H9 (cell line): ENCODE results near the gene ZC3H8. TPM values are rescaled to one million over a fixed set of nuclear protein-coding genes. Genes with fewer than 3 reads are reported as not detected.

ENCODE experiments used
- DNase-seq: peaks from one replicate; pipeline ENCODE4 v3.0.0-alpha.2; 2017
- H2AFZ ChIP-seq: one replicate; pipeline ENCODE4 v1.6.1; 2013; ENCODE audit warnings: mild to moderate bottlenecking, low read length, control low read depth, moderate library complexity
- H2AK5ac ChIP-seq: 2 replicates; pipeline ENCODE4 v1.6.1; 2013; ENCODE audit warnings: low read length, control low read depth, mixed read lengths; ENCODE audit not compliant: insufficient read length
- H2BK120ac ChIP-seq: one replicate; pipeline ENCODE4 v1.6.1; 2013; ENCODE audit warnings: low read depth, mild to moderate bottlenecking, low read length, control low read depth, inconsistent platforms; ENCODE audit not compliant: poor library complexity, severe bottlenecking
- H2BK12ac ChIP-seq: 2 replicates; pipeline ENCODE4 v1.6.1; 2013; ENCODE audit warnings: low read length, control low read depth, mixed read lengths, low read depth; ENCODE audit not compliant: insufficient read length
- H2BK15ac ChIP-seq: 2 replicates; pipeline ENCODE4 v1.6.1; 2013; ENCODE audit warnings: low read depth, low read length, control low read depth
- H2BK20ac ChIP-seq: one replicate; pipeline ENCODE4 v1.6.1; 2013; ENCODE audit warnings: low read depth, mild to moderate bottlenecking, low read length, control low read depth, inconsistent platforms; ENCODE audit not compliant: poor library complexity, severe bottlenecking
- H2BK5ac ChIP-seq: 2 replicates; pipeline ENCODE4 v1.6.1; 2013; ENCODE audit warnings: low read length, control low read depth, mixed read lengths; ENCODE audit not compliant: insufficient read length
- H3K14ac ChIP-seq: 2 replicates; pipeline ENCODE4 v1.6.1; 2013; ENCODE audit warnings: low read length, control low read depth; ENCODE audit not compliant: insufficient read depth
- H3K18ac ChIP-seq: 2 replicates; pipeline ENCODE4 v1.6.1; 2013; ENCODE audit warnings: low read depth, mild to moderate bottlenecking, mixed read lengths, low read length, control low read depth; ENCODE audit not compliant: insufficient read length
- H3K23ac ChIP-seq: 2 replicates; pipeline ENCODE4 v1.6.1; 2013; ENCODE audit warnings: low read length, control low read depth, mixed read lengths, low read depth; ENCODE audit not compliant: insufficient read length
- H3K23me2 ChIP-seq: 2 replicates; pipeline ENCODE4 v1.6.1; 2013; ENCODE audit warnings: low read depth, mild to moderate bottlenecking, mixed read lengths, low read length, control low read depth; ENCODE audit not compliant: insufficient read length, poor library complexity, severe bottlenecking
- H3K27ac ChIP-seq: 2 replicates; pipeline ENCODE4 v1.5.1; 2013; ENCODE audit warnings: low read length, control low read depth, mixed read lengths, low read depth; ENCODE audit not compliant: insufficient read length
- H3K27me3 ChIP-seq: 2 replicates; pipeline ENCODE4 v1.6.1; 2013; ENCODE audit warnings: low read length, control low read depth, inconsistent platforms; ENCODE audit not compliant: insufficient read depth
- H3K4ac ChIP-seq: 2 replicates; pipeline ENCODE4 v1.6.1; 2013; ENCODE audit warnings: low read depth, mild to moderate bottlenecking, control low read depth, inconsistent platforms, low read length, moderate library complexity
- H3K4me1 ChIP-seq: 2 replicates; pipeline ENCODE4 v1.6.1; 2013; ENCODE audit warnings: low read length, control low read depth, inconsistent platforms; ENCODE audit not compliant: insufficient read depth
- H3K4me2 ChIP-seq: 2 replicates; pipeline ENCODE4 v1.6.1; 2013; ENCODE audit warnings: low read length, control low read depth, mixed read lengths; ENCODE audit not compliant: insufficient read length, insufficient read depth
- H3K56ac ChIP-seq: 2 replicates; pipeline ENCODE4 v1.6.1; 2013; ENCODE audit warnings: low read depth, mild to moderate bottlenecking, mixed read lengths, low read length, control low read depth; ENCODE audit not compliant: insufficient read length
- H3K79me1 ChIP-seq: 2 replicates; pipeline ENCODE4 v1.6.1; 2013; ENCODE audit warnings: low read depth, mild to moderate bottlenecking, moderate library complexity, low read length, control low read depth, inconsistent platforms; ENCODE audit not compliant: insufficient read depth, poor library complexity, severe bottlenecking
- H3K79me2 ChIP-seq: 2 replicates; pipeline ENCODE4 v1.6.1; 2013; ENCODE audit warnings: low read length, control low read depth, inconsistent platforms; ENCODE audit not compliant: insufficient read depth
- H3K9ac ChIP-seq: 2 replicates; pipeline ENCODE4 v1.6.1; 2013; ENCODE audit warnings: low read length, control low read depth, mixed read lengths; ENCODE audit not compliant: insufficient read length; ENCODE audit errors: extremely low read depth
- H3K9me3 ChIP-seq: one replicate; pipeline ENCODE4 v1.6.1; 2013; ENCODE audit warnings: low read depth, low read length, inconsistent platforms; ENCODE audit not compliant: control insufficient read depth
- H3T11ph ChIP-seq: one replicate; pipeline ENCODE4 v1.6.1; 2013; ENCODE audit warnings: mild to moderate bottlenecking, low read length, control low read depth, inconsistent platforms
- H4K20me1 ChIP-seq: one replicate; pipeline ENCODE4 v1.6.1; 2013; ENCODE audit not compliant: control insufficient read depth, insufficient read length, insufficient read depth
- H4K5ac ChIP-seq: 2 replicates; pipeline ENCODE4 v1.6.1; 2013; ENCODE audit warnings: low read depth, mild to moderate bottlenecking, mixed read lengths, low read length, control low read depth; ENCODE audit not compliant: insufficient read length
- H4K8ac ChIP-seq: replicated peaks from 2 replicates; pipeline ENCODE4 v1.6.1; 2013; ENCODE audit warnings: low read length, control low read depth, mixed read lengths, low read depth; ENCODE audit not compliant: insufficient read length
- H4K91ac ChIP-seq: 2 replicates; pipeline ENCODE4 v1.6.1; 2013; ENCODE audit warnings: low read depth, mild to moderate bottlenecking, moderate library complexity, mixed read lengths, low read length, control low read depth; ENCODE audit not compliant: insufficient read length
- H3K27ac Mint-ChIP-seq, 3 experiments: 2 replicates in 2 of 3; 3 replicates in 1 of 3; pipeline ENCODE4 v1.8.0; 2020 to 2021; ENCODE audit warnings: mixed read lengths in 3 of 3, mild to moderate bottlenecking in 1 of 3, moderate library complexity in 1 of 3
- H3K27me3 Mint-ChIP-seq: 2 replicates; pipeline ENCODE4 v1.8.0; 2021; ENCODE audit warnings: low read depth, mild to moderate bottlenecking, moderate library complexity, mixed read lengths
- H3K36me3 Mint-ChIP-seq, 3 experiments: 2 replicates in 2 of 3; 3 replicates in 1 of 3; pipeline ENCODE4 v1.8.0; 2020 to 2021; ENCODE audit warnings: low read depth in 3 of 3, mixed read lengths in 3 of 3; ENCODE audit not compliant: insufficient read depth in 1 of 3
- H3K4me1 Mint-ChIP-seq, 2 experiments: 2 replicates each; pipeline ENCODE4 v1.8.0; 2020; ENCODE audit warnings: mixed read lengths in 2 of 2
- H3K4me3 Mint-ChIP-seq, 2 experiments: 2 replicates in 1 of 2; 3 replicates in 1 of 2; pipeline ENCODE4 v1.8.0; 2020 to 2021; ENCODE audit warnings: mild to moderate bottlenecking in 2 of 2, mixed read lengths in 2 of 2, moderate library complexity in 1 of 2
- H3K9me3 Mint-ChIP-seq, 2 experiments: 2 replicates in 1 of 2; 3 replicates in 1 of 2; pipeline ENCODE4 v1.8.0; 2020; ENCODE audit warnings: mild to moderate bottlenecking in 2 of 2, mixed read lengths in 2 of 2, moderate library complexity in 1 of 2
- WGBS: extraction: QIAGEN DNeasy Blood & Tissue Kit; methylation state at CpG from one replicate; pipeline ENCODE4 v1.1.7; 2013; ENCODE audit warnings: missing lambda C conversion rate, low lambda C conversion rate, mixed read lengths; ENCODE audit not compliant: insufficient read length; ENCODE audit errors: extremely low coverage; 5-methylcytosine and 5-hydroxymethylcytosine counted together
- total RNA-seq: library from RNA; stranded (reverse); gene quantifications from 2 replicates; pipeline ENCODE4 v1.2.1, GENCODE V29; 2021
- TF ChIP-seq, protein P1 (sequence below): fragments of 200-600 bp; sonication (generic); conservative IDR thresholded peaks from 3 replicates; pipeline ENCODE4 v1.8.0; 2021; ENCODE audit warnings: antibody characterized with exemption, mild to moderate bottlenecking

ZC3H8 gene
- total RNA-seq, 1 experiment from 2014 or later, result 6.9 TPM

GRCh38 chr2:112162341-112162740 is 92.5 kb downstream of the ZC3H8 start:
- TF ChIP-seq, protein P1, sequence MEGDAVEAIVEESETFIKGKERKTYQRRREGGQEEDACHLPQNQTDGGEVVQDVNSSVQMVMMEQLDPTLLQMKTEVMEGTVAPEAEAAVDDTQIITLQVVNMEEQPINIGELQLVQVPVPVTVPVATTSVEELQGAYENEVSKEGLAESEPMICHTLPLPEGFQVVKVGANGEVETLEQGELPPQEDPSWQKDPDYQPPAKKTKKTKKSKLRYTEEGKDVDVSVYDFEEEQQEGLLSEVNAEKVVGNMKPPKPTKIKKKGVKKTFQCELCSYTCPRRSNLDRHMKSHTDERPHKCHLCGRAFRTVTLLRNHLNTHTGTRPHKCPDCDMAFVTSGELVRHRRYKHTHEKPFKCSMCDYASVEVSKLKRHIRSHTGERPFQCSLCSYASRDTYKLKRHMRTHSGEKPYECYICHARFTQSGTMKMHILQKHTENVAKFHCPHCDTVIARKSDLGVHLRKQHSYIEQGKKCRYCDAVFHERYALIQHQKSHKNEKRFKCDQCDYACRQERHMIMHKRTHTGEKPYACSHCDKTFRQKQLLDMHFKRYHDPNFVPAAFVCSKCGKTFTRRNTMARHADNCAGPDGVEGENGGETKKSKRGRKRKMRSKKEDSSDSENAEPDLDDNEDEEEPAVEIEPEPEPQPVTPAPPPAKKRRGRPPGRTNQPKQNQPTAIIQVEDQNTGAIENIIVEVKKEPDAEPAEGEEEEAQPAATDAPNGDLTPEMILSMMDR, result no peak
- Histone ChIP-seq H2BK120ac (no peak overlapping the region), H3K27me3 (no peaks in the 10 kb centered on the region), H3K27ac (no peak overlapping the region), H3T11ph (no peak overlapping the region), H4K91ac (no peak overlapping the region), H2BK12ac (no peak overlapping the region), H2BK5ac (no peak overlapping the region), H3K4me2 (no peak overlapping the region), H4K5ac (no peak overlapping the region), H3K79me2 (no peaks in the 10 kb centered on the region), H3K9me3 (no peaks in the 10 kb centered on the region), H3K23ac (no peak overlapping the region), H3K18ac (no peak overlapping the region), H2BK15ac (no peak overlapping the region), H3K23me2 (no peaks in the 10 kb centered on the region), H2AFZ (no peak overlapping the region), H4K8ac (no peak overlapping the region), H2BK20ac (no peak overlapping the region), H3K56ac (no peak overlapping the region), H3K14ac (no peak overlapping the region), H3K4ac (no peak overlapping the region), H4K20me1 (peaks cover 6% of the 10 kb centered on the region), H3K9ac (no peak overlapping the region), H3K79me1 (no peaks in the 10 kb centered on the region), H3K4me1 (no peaks in the 10 kb centered on the region), H2AK5ac (no peak overlapping the region)
- Mint-ChIP-seq H3K4me3 (no peak overlapping the region), H3K27ac (no peak overlapping the region), H3K27me3 (no peaks in the 10 kb centered on the region; the same call in 1 of the 2 replicates), H3K4me1 (peaks cover 2 to 7% of the 10 kb centered on the region in 2 experiments; a peak in 3 of 4 replicates), H3K36me3 (no peaks in the 10 kb centered on the region), H3K9me3 (no peaks in the 10 kb centered on the region)
- WGBS, result no CpG with 5 or more reads among the region's 6 CpGs
- no peak for DNase-seq

Other genes with a start within 250 kb of the ZC3H8 start
- 10.0 and 10.5 TPM in 2 replicates for gene TMEM87B, start 199.8 kb downstream of the ZC3H8 start, total RNA-seq
- gene FBLN7, start 116.7 kb downstream of the ZC3H8 start, total RNA-seq, result 1.3 and 1.4 TPM in 2 replicates
- 3.5 and 4.8 TPM in 2 replicates for gene ZC3H6, start 20.6 kb upstream of the ZC3H8 start, total RNA-seq
- 6.6 and 8.1 TPM in 2 replicates for gene RGPD8, start 178.6 kb upstream of the ZC3H8 start, total RNA-seq
- 57.8 and 58.9 TPM in 2 replicates for gene TTL, start 227.1 kb upstream of the ZC3H8 start, total RNA-seq